Measurements from ENCODE around the gene SIPA1.
A peak's percentile ranks its signal among the peaks of the same experiment; 100 is the strongest.

The SIPA1 gene

DNA sequence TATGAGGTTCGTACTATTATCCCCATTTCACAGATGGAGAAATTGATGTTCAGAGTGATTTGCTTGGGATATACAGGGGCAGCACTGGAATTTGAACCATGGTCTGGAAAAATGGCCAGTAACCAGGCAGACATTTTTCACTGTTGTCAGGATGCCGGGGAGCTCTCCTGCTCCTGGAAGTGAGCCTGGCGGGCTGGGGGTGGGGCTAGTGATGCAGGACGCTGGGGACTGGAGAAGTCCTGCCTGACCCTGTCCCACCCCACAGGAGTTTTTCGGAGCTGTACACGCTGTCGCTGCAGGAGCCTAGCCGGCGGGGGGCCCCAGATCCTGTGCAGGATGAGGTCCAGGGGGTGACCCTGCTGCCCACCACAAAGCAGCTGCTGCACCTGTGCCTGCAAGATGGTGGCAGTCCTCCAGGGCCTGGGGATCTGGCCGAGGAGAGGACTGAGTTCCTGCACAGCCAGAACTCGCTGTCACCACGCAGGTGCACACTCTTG is 11.1 kb downstream of the SIPA1 start:
- Histone ChIP-seq H3K27ac (ENCODE audit: poor library complexity, severe bottlenecking) (no peak overlapping the region), H3K27me3 (ENCODE audit: insufficient read depth, poor library complexity, severe bottlenecking) (no peaks in the 10 kb centered on the region), H3K36me3 (ENCODE audit: low read depth) (peaks cover 6% of the 10 kb centered on the region; the same call in 1 of the 2 replicates), H3K9me3 (ENCODE audit: severe bottlenecking) (no peaks in the 10 kb centered on the region), H3K4me1 (ENCODE audit: insufficient read depth, poor library complexity, severe bottlenecking) (peaks cover 19% of the 10 kb centered on the region), H3K4me3 (ENCODE audit: severe bottlenecking) (no peak overlapping the region)
- TF ChIP-seq, protein P1, sequence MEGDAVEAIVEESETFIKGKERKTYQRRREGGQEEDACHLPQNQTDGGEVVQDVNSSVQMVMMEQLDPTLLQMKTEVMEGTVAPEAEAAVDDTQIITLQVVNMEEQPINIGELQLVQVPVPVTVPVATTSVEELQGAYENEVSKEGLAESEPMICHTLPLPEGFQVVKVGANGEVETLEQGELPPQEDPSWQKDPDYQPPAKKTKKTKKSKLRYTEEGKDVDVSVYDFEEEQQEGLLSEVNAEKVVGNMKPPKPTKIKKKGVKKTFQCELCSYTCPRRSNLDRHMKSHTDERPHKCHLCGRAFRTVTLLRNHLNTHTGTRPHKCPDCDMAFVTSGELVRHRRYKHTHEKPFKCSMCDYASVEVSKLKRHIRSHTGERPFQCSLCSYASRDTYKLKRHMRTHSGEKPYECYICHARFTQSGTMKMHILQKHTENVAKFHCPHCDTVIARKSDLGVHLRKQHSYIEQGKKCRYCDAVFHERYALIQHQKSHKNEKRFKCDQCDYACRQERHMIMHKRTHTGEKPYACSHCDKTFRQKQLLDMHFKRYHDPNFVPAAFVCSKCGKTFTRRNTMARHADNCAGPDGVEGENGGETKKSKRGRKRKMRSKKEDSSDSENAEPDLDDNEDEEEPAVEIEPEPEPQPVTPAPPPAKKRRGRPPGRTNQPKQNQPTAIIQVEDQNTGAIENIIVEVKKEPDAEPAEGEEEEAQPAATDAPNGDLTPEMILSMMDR (IDR thresholded peaks at IDR 0.05; ENCODE audit: poor library complexity, severe bottlenecking), result no peak
- ATAC-seq (ENCODE audit: low read depth) (no peak), DNase-seq (ENCODE audit: low spot score) (peak; percentile 56)

DNA sequence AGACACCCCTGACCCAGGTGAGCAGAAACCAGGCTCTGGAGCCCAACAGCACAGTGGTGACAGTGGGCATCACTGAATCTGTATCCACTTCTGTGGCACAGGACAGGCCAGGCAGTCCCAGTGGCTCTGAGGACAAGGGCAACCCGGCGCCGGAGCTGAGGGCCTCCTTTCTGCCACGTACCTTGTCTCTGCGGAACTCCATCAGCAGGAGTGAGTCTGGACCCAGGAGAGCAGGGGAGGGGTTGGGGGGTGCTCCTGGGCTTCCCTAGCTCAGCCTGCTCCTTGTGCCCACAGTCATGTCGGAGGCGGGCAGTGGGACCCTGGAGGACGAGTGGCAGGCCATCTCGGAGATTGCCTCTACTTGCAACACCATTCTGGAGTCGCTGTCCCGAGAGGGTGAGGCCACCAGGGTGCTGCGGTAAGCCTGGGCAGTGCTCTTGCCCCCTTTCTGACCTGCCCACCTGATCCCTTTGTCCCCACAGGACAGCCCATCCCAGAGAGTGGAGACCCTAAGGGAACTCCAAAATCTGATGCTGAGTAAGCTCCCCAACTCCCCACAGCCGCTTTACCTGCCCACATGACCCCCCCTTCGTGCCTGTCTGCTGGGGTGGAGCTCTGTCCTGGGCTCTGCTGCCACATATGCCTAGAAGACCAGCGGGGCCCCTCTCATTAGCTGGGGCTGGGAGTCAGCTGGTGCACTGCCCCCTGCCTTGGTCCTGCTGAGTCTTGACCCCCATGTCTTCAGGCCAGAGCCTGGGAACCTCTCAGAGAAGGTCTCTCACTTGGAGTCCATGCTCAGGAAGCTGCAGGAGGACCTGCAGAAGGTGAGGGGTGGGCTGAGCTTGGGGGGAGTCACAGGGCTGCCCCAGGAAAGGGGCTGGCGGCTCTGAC is 12.0 kb downstream of the SIPA1 start:
- Histone ChIP-seq H3K27me3 (ENCODE audit: insufficient read depth, poor library complexity, severe bottlenecking) (no peaks in the 10 kb centered on the region), H3K4me3 (ENCODE audit: severe bottlenecking) (no peak overlapping the region), H3K27ac (ENCODE audit: poor library complexity, severe bottlenecking) (peak overlapping the region; percentile 68), H3K36me3 (ENCODE audit: low read depth) (peaks cover 6% of the 10 kb centered on the region), H3K9me3 (ENCODE audit: severe bottlenecking) (no peaks in the 10 kb centered on the region), H3K4me1 (ENCODE audit: insufficient read depth, poor library complexity, severe bottlenecking) (peaks cover 19% of the 10 kb centered on the region)
- peak; percentile 51 for DNase-seq (ENCODE audit: low spot score)
- ATAC-seq (ENCODE audit: low read depth), result no peak
- TF ChIP-seq, protein P1 (IDR thresholded peaks at IDR 0.05; ENCODE audit: poor library complexity, severe bottlenecking), result no peak

DNA sequence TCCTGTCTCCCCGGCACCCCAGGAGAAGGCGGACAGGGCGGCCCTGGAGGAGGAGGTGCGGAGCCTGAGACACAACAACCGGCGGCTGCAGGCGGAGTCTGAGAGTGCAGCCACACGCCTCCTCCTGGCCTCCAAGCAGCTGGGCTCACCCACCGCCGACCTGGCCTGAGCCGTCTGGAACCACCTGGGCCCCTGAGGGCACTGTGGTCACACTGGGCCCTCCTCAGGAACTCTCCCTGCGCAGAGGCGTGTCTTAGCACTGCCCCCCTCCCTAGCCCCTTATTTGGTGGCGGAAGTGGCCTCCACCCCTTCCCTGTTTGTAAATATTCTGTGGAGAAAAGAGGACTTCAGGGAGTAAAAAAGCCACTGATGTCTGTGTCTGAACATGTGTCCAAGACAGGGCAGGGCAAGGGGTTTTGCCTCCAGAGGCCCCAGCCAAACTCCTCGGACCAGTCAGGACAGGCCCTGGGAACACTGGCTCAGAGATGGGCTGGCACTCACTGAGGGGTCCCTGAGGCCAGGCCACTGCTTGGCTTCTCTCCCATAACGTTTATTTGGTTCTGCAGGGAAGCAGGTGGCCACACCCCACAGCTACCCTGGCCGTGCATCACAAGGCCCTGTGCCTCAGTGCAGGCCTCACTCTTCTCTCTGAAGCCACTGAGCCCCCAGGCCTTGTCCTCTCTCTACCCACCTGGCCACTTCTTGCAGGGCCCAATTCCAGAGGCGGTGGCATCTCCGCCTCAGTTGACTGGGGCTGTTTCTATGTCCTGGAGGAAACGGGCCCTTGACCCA is 12.8 kb downstream of the SIPA1 start:
- TF ChIP-seq, protein P1 (IDR thresholded peaks at IDR 0.05; ENCODE audit: poor library complexity, severe bottlenecking), result no peak
- peaks cover 14% of the 10 kb centered on the region for H3K36me3 ChIP-seq (ENCODE audit: low read depth)
- H3K4me3 ChIP-seq (ENCODE audit: severe bottlenecking), result no peak overlapping the region
- ATAC-seq (ENCODE audit: low read depth), result peak; percentile 17
- no peaks in the 10 kb centered on the region for H3K9me3 ChIP-seq (ENCODE audit: severe bottlenecking)
- peaks cover 19% of the 10 kb centered on the region for H3K4me1 ChIP-seq (ENCODE audit: insufficient read depth, poor library complexity, severe bottlenecking)
- peak overlapping the region; percentile 68 for H3K27ac ChIP-seq (ENCODE audit: poor library complexity, severe bottlenecking)
- DNase-seq (ENCODE audit: low spot score), result peak; percentile 79
- H3K27me3 ChIP-seq (ENCODE audit: insufficient read depth, poor library complexity, severe bottlenecking), result no peaks in the 10 kb centered on the region

DNA sequence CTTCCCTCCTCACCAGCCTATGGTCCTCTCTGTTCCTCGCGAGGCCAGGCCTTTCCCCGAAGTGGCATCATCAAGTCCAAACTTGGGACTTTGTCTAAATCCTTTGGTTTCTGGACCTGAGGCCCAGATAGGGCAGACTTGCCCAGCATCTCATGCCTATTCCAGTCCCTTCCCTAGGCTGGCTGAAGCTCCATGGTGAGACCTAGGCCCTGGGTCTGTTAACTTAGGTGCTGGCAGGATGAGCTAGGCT is 13.4 kb downstream of the SIPA1 start:
- peaks cover 19% of the 10 kb centered on the region for H3K4me1 ChIP-seq (ENCODE audit: insufficient read depth, poor library complexity, severe bottlenecking)
- peak overlapping the region; percentile 68 for H3K27ac ChIP-seq (ENCODE audit: poor library complexity, severe bottlenecking)

More for the DNA sequence above, 13.4 kb downstream of the SIPA1 start:
- H3K36me3 ChIP-seq (ENCODE audit: low read depth), result peaks cover 19% of the 10 kb centered on the region
- no peaks in the 10 kb centered on the region for H3K9me3 ChIP-seq (ENCODE audit: severe bottlenecking)
- no peaks in the 10 kb centered on the region for H3K27me3 ChIP-seq (ENCODE audit: insufficient read depth, poor library complexity, severe bottlenecking)
- ATAC-seq (ENCODE audit: low read depth), result no peak
- TF ChIP-seq, protein P1 (IDR thresholded peaks at IDR 0.05; ENCODE audit: poor library complexity, severe bottlenecking), result no peak
- no peak for DNase-seq (ENCODE audit: low spot score)
- H3K4me3 ChIP-seq (ENCODE audit: severe bottlenecking), result no peak overlapping the region

Measured in RWPE2 (cell line).